ENCODE results near the gene MMS19.
"Not testable (repeated sequence)": the region's sequence is repeated elsewhere in the genome, so short reads cannot be mapped to it uniquely, and the experiment has no call there.

Gene MMS19

GRCh38 chr10:97502916-97503315 lies 4.7 kb upstream of the MMS19 start:
- DNase-seq: no peak

- no peak for DNase-seq
Measured at GRCh38 chr10:97500297-97500575, 2.0 kb upstream of the MMS19 start.

DNA sequence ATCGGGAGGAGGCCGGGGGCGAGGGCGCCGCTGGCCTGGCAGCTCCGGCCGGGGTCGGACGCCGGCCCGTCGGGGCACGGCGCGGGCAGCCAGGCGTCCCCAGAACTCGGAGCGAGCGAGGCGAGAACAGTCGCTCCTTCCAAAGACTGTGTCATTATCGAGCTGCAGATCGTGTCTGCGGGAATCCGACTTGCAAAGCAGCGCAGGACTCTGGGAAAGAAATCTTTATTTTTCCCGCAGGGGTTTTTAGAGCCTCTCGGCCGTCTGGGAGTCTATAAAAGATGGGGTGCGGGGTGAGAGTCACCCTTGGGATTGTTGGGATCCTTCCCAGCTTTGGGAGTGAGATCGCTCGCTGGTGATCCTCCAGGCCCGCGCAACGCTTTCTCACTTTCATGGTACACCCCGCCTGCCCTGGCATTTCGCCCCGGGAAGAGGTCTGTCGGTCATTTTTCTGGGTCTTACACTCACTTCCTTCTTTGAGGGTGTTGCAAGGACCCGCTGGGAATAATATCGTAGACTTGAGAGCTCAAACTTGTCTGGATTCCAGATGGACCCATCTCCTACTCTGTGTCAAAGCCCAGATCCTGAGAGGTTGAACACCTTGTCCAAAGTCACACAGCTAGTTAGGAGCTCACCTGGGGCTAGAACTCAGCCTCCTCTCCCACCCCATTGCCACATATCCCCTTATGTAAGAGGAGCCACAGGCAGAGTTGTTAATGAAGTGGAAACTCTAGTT lies 1.5 kb upstream of the MMS19 start:
- no peak for DNase-seq

GRCh38 chr10:97498841-97499560 lies 779 bp upstream of the MMS19 start, which contains the start of gene UBTD1:
Gene UBTD1, plus strand, starts transcription at chr10:97498924. Its CDS starts 280 bp downstream, at chr10:97499204.
- peak; percentile 32 for DNase-seq

DNA sequence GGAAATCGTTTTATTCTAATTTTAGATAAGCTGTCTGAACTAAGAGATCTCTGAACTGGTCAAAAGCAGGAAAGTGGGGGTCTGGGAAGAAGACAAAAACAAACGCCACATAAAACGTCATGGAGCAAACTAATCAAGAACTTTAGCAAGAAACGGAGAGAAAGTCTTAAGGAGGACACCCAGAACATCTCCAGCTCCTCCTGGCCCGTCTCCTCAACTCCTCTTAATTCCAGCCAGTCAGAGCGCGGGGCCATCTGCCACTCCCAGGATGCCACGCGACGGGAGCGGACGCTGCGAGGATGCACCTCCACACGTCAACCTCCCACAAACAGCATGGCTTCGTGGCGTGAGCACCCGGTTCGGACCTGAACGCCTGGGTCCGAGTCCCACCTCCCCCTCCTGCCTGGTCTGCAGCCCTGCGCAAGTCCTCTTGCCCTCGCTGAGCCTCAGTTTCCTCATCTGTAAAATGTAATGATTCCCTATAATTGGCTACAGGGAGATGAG lies 598 bp downstream of the MMS19 start:
- DNase-seq: peak; percentile 74

DNA sequence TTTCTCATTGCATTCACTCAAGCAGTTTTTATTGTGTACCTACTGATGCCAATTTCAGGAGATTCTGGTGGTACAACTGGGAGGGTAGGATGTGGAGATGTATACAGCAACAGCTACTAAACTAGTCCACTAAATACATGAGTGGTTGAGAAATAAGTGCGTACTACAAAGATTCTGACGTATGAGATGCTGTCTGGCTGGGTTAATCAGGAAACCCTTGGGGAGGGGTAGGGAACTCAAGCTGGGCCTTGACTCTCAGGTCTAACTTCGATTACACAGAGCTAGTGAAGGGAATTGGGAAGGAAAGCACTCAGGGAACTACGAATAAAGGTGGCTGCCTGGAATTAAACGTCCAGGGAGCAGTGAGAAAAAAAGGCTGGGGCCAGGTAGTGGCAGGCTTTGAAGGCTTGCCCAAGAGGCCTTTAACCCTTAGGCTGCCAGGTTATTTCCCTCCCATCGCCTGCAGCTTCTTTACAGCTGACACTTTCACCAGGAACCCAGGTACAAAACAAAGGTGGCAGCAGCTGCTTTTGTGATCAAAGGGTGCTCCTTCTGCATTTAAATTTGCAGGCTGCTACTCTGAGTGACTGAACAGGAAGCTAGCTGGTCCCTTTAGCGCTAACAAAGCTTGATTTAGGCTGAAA lies 3.2 kb downstream of the MMS19 start:
- DNase-seq: no peak

- DNase-seq: no peak
Measured at GRCh38 chr10:97494151-97494550, 4.1 kb downstream of the MMS19 start.

DNA sequence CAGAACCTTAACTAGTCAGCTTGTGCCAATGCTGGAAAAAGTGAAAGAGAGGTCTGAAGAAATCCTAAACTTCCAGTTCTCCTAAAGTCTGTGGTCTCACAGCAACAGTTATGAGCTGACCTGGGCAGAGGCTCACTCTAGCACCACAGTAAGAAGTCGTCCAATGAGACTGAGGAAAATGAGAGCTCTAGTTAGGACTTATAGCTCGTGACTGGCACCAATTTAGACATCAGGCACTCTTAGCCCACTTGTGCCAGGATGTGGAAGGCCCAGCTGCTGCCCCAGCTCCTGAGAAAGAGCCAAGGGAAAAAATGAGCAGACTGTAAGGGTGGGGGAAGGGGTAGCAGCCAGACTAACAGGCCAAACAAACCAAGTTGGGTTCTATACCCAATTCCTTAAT lies 7.6 kb downstream of the MMS19 start:
- no peak for DNase-seq

GRCh38 chr10:97485647-97486281 lies 12.5 kb downstream of the MMS19 start:
- DNase-seq: no peak

DNA sequence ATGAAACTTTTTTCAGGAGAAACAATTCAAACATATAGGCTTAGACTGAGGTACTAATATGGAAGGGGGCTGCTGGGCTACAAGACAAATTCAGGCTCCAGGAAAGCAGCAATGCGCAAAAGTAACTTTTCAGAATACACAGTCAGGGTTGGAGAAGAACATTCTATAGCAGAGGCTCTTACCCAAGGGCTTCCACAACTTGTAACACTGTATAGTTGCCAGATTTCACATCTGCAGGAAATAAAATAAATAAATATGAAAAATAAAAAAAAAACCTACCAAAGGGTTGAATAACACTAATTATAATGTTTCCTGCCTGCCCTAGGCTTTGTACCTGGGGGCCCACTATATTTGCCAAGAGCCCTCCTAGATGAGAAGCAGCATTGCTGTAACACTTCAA lies 14.3 kb downstream of the MMS19 start:
- no peak for DNase-seq

- no peak for DNase-seq
Measured at GRCh38 chr10:97483506-97483905, 14.7 kb downstream of the MMS19 start.

DNA sequence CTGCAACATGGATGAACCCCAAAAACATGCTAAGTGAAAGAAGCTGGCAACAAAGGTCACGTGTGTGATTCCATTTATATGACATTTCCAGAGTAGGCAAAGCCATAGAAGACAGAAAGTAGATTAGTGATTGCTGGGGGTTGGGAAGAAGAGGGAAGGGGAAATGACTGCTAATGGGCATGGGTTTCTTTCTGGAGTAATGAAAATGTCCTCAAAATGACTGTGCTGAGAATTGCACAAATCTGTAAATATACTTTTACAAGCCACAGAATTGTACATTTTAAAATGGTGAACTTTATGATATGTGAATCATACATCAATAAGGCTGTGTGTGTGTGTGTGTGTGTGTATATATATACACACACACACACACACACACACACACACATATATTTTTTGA lies 15.8 kb downstream of the MMS19 start:
- DNase-seq: no peak

DNA sequence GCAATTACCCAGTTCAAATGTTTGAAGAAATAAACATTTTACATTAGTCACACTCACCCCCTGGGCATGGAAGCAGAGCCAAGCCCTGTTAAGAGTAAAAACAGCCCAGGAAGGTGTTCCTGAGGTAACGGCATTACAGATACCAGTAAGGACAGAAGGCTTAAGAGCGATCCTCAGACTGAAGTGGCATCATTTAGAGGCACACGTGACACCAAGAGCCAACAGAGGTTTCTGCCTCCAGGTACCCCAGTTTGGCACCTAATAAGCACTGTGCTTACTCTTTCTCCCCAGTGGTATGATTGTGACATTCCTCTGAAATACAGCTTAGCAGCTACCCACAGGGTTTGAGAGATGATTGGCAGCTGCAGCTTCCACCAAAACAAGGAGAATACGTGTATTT lies 17.2 kb downstream of the MMS19 start:
- no peak for DNase-seq

GRCh38 chr10:97479939-97480338 lies 18.3 kb downstream of the MMS19 start:
- DNase-seq: no peak

- not testable (repeated sequence) for DNase-seq
Measured at GRCh38 chr10:97479410-97479809, 18.8 kb downstream of the MMS19 start.

- DNase-seq: no peak
Measured at GRCh38 chr10:97475936-97476594, 22.2 kb downstream of the MMS19 start.

GRCh38 chr10:97474918-97475317 lies 23.3 kb downstream of the MMS19 start:
- no peak for DNase-seq

- DNase-seq: not testable (repeated sequence)
Measured at GRCh38 chr10:97468781-97469180, 29.4 kb downstream of the MMS19 start.

- DNase-seq: no peak
Measured at GRCh38 chr10:97468162-97468561, 30.1 kb downstream of the MMS19 start.

DNA sequence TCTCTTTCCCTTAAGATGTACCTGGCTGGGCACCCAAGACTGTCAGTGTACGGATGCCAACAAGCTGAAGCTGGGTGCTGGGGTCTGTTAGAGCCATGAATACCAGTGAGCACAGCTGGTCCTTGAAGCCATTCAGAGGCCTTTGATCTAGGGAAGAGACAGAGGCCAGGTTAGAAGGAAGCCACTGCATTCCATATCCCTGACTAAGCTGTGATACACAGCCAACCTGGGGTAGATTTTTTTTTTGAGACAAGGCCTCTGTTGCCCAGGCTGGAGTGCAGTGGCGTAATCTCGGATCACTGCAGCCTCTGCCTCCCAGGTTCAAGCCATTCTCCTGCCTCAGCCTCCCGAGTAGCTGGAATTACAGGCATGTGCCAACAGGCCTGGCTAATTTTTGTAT lies 31.5 kb downstream of the MMS19 start:
- no peak for DNase-seq

- no peak for DNase-seq
Measured at GRCh38 chr10:97465982-97466381, 32.2 kb downstream of the MMS19 start.

DNA sequence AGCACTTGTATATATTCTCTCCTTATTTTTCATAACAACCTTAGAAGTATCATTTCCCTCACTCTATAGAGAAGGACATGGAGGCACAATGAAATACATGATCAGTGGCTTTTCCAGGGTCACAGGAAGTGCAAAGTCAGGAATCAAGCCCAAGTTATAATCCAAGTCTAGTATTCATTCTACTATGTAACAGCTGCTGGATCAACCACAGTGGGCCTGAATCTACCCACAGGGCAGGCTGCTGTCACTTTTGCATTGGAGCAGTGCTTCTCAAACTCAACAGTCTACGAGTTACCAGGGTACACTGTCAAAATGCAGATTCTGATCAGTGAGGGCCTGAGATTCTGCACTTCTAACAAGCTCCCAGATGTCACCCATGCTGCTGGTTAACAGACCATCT lies 34.0 kb downstream of the MMS19 start:
- DNase-seq: no peak
